ENCODE data around the gene WBP2. TPM values are rescaled to one million over a fixed set of nuclear protein-coding genes. Genes with fewer than 3 reads are reported as not detected.

Gene WBP2
- total and polyA plus RNA-seq, 2 donors, result 16.2 to 142 TPM

DNA sequence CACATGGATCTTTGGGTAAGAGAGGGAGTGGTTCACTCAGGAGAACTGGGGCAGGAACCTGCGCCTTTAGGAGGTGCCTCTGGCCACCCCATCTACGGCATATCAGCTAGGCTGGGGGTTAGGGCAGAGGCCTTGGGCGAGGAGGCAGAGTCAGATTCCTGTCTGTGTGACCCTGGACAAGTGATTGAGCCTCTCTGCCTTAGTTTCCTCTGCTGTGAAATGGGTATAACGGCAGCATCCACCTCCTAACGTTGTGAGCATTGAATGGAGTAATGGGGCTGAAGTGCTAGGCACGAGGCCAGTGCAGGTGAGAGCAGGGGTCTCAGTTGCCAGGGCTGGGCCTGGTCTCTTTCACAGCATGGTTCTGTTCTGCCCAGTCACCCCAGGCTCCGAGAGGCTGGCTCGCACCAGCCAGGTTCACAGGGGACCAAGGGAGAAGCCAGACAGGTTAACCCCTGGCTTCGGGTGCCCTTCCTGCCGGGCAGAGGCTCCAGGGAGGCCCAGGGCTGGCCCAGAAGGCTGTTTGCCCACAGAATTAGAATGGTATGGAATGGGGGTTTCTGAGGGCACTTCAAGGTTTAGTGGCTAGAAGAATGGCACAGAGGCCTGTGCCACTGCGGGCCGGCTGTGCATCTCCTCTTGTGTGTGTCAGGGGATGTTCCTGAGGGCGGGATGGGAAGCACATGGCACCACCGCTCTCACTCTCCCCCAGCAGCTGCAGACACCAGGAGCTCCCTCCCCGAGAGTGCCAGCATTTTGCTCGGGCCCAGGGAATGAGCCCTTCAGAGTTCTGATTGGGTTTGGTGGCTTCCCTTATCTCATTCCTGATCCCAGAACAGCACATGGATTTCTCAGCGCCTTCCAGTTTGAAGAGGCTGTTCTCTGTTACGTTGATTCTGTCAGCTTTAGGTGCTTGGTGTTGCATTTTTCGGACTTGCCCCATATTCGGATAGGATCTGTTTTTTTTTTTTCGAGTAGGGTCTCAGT lies 34.7 kb downstream of the WBP2 start:
- 86% methylated on average over 21 of the region's 21 CpGs for WGBS
- Histone ChIP-seq H3K36me3 (ENCODE audit: insufficient read depth) (peaks cover 8% of the 10 kb centered on the region), H3K27ac (ENCODE audit: low read depth) (no peak overlapping the region), H3K4me3 (ENCODE audit: low read depth, low read length) (no peak overlapping the region), H3K4me1 (ENCODE audit: insufficient read depth) (no peaks in the 10 kb centered on the region)
- no peak for DNase-seq (ENCODE audit: extremely low spot score)

DNA sequence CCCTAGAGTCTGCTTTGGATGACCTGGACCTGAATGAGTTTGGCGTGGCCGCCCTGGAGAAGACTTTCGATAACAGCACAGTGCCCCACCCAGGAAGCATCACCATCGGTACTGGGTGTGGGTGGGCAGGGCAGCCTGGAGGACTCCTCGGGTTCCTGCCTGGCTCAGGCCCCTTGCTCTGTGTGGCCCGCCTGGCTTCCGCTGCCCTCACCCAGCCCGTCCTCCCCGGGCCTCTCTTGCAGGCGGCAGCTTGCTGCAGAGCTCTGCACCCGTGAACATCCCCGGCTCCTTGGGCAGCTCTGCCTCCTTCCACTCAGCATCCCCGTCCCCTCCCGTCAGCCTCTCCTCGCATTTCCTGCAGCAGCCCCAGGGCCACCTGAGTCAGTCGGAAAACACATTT lies 35.5 kb downstream of the WBP2 start:
- H3K36me3 ChIP-seq (ENCODE audit: insufficient read depth), result peaks cover 11% of the 10 kb centered on the region

DNA sequence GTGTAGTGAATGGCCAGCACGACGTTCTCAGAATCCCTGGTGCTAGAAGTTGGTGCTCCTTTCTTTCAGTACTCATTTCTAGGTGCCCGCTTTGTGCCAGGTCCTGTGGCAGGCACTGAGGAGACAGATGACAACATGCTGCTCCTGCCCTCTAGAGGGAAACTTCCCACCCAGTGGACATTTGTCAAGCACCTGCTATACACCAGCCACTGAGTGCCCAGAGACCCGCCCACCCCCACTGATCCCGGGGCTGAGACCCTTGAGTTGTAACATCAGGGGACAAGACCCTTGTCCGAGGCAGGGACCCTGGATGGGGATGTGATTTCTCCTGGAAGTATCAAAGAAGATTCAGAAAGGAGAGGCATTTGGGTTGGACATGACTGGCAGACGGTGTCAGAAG lies 36.0 kb downstream of the WBP2 start:
- no peaks in the 10 kb centered on the region for H3K4me1 ChIP-seq (ENCODE audit: insufficient read depth)
- DNase-seq (ENCODE audit: extremely low spot score), result no peak
- 88% methylated on average over 7 of the region's 7 CpGs for WGBS
- H3K27ac ChIP-seq (ENCODE audit: low read depth), result no peak overlapping the region
- H3K36me3 ChIP-seq (ENCODE audit: insufficient read depth), result peaks cover 11% of the 10 kb centered on the region
- H3K4me3 ChIP-seq (ENCODE audit: low read depth, low read length), result no peak overlapping the region

More for the DNA sequence above, 35.5 kb downstream of the WBP2 start:
- Histone ChIP-seq H3K4me3 (ENCODE audit: low read depth, low read length) (no peak overlapping the region), H3K4me1 (ENCODE audit: insufficient read depth) (no peaks in the 10 kb centered on the region), H3K27ac (ENCODE audit: low read depth) (no peak overlapping the region)
- DNase-seq (ENCODE audit: extremely low spot score), result no peak
- WGBS, result 85% methylated on average over 16 of the region's 16 CpGs

DNA sequence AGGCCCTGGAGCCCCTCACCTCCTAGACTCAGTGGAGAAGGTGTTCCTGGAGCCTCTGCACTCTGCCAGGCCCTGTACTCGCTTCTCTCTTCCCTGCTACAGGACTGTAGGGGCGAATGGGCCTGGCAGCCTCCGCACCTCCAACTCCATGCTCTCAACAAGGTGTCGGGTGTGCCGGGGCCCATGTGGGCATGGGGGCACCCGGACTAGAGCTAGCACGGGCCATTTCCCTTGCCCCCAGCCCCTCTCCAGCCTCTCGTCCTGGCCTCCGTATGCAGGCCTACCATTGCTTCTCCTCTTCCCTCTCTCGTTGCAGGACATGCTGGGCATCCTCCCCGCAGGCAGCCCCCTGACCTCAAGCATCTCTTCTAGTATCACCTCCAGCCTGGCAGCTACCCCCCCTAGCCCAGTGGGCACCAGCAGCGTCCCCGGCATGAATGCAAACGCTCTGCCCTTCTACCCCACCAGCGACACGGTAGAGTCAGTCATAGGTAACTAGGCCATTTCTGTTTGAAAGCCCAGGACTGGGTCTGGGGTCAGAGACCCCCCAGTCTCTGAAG lies 36.7 kb downstream of the WBP2 start:
- no peak for DNase-seq (ENCODE audit: extremely low spot score)
- no peak overlapping the region for H3K4me3 ChIP-seq (ENCODE audit: low read depth, low read length)
- peaks cover 11% of the 10 kb centered on the region for H3K36me3 ChIP-seq (ENCODE audit: insufficient read depth)
- no peaks in the 10 kb centered on the region for H3K4me1 ChIP-seq (ENCODE audit: insufficient read depth)
- H3K27ac ChIP-seq (ENCODE audit: low read depth), result no peak overlapping the region
- WGBS, result 91% methylated on average over 16 of the region's 16 CpGs

DNA sequence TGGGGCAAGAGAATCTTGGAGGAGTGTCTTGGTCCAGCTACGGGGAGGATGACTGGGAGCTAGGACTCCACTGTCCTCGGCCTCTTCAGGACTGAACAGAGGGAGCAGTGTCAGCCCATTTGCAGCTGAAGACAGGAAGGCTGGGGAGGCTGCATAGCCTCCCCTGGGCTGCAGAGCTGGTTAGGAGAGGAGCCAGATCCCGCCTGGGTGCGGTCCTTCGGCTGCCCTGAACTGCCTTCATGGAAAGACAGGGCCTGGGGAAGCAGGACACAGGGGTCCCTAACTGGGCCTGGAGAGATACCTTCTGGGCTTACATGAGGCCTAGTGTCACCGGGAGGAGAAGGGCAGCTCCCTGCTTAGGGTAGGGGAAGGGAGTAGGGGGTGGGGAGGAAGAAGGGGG lies 37.6 kb downstream of the WBP2 start:
- Histone ChIP-seq H3K27ac (ENCODE audit: low read depth) (no peak overlapping the region), H3K4me3 (ENCODE audit: low read depth, low read length) (no peak overlapping the region), H3K36me3 (ENCODE audit: insufficient read depth) (peaks cover 13% of the 10 kb centered on the region), H3K4me1 (ENCODE audit: insufficient read depth) (no peaks in the 10 kb centered on the region)
- DNase-seq (ENCODE audit: extremely low spot score), result no peak
- 90% methylated on average over 6 of the region's 6 CpGs for WGBS

DNA sequence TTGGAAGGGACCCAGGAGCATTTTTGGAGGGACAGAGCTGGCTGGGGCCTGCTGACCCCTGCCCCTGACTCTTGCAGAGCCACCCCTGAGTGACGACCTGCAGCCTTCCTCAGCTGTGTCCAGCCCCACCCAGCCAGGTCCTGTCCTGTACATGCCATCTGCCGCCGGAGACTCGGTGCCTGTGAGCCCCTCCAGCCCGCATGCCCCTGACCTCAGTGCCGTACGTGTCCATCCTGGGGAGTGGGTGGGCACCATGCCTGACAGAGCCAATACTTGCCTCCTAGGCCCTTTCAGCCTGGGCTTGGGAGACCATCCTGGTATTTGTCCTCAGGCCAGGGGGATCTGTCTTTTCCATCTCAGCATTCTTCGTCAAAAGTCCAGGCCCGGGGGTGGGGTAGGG lies 38.4 kb downstream of the WBP2 start:
- Histone ChIP-seq H3K4me1 (ENCODE audit: insufficient read depth) (no peaks in the 10 kb centered on the region), H3K27ac (ENCODE audit: low read depth) (no peak overlapping the region), H3K36me3 (ENCODE audit: insufficient read depth) (peaks cover 17% of the 10 kb centered on the region), H3K4me3 (ENCODE audit: low read depth, low read length) (no peak overlapping the region)
- 88% methylated on average over 9 of the region's 9 CpGs for WGBS
- no peak for DNase-seq (ENCODE audit: extremely low spot score)

DNA sequence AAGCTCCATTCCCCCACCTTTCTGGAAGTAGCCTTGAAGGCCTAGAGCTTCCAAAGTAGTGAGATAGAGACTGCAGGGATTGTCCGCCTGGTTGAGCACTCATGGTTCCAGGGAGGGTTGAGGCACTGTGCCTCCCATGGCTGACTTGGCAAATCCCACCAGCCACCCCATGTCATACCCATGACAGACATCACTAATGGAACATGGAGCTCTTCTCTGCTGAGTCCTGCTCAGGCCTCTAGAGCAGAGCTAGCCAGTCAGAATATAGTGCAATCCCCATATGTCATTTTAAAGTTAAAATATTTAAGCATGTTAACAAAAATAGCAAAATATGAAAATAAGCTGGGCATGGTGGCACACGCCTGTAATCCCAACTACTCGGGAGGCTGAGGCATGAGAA lies 39.7 kb downstream of the WBP2 start:
- Histone ChIP-seq H3K27ac (ENCODE audit: low read depth) (no peak overlapping the region), H3K4me3 (ENCODE audit: low read depth, low read length) (no peak overlapping the region), H3K36me3 (ENCODE audit: insufficient read depth) (peaks cover 16% of the 10 kb centered on the region), H3K4me1 (ENCODE audit: insufficient read depth) (no peaks in the 10 kb centered on the region)
- WGBS, result 94% methylated on average over 3 of the region's 3 CpGs
- DNase-seq (ENCODE audit: extremely low spot score), result no peak

DNA sequence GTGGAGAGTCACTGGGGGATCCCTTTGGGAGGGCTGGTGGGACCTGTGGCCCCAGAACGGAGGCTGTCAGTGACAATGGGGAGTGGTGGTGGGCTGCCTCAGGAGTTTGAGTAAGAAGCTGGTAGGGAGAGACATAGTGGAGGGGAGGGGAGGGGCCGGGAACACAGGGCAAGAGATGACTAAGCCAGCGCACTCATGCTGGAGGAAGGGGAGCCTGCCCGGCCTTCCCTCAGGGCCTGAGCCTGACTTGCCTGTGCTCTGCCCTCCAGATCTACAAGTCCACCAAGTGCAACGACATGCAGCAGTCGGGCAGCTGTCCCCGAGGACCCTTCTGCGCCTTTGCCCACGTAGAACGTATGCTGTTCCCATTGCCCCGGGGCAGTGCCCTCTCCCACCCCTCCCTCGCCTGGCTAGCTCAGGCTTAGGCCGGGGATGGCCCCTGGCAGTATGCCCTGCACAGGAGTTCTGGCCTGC lies 40.2 kb downstream of the WBP2 start:
- no peak overlapping the region for H3K27ac ChIP-seq (ENCODE audit: low read depth)

DNA sequence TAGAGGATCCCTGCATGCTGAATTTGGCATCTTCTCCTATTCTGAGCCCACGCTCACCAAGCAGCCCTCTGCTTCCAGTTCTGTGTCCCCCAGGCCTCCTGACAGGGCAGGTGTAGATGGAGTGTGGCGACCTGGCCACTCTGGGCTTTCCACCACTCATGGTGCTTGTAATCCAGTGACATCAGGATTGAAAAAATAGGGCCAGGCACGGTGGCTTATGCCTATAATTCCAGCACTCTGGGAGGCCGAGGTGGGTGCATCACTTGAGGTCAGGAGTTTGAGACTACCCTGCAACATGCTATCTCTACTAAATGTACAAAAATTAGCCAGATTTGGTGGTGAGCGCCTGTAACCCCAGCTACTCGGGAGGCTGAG lies 41.1 kb downstream of the WBP2 start:
- peaks cover 16% of the 10 kb centered on the region for H3K36me3 ChIP-seq (ENCODE audit: insufficient read depth)
- no peak for DNase-seq (ENCODE audit: extremely low spot score)

More for the DNA sequence above, 40.2 kb downstream of the WBP2 start:
- Histone ChIP-seq H3K36me3 (ENCODE audit: insufficient read depth) (peaks cover 16% of the 10 kb centered on the region), H3K4me3 (ENCODE audit: low read depth, low read length) (no peak overlapping the region), H3K4me1 (ENCODE audit: insufficient read depth) (no peaks in the 10 kb centered on the region)
- 87% methylated on average over 13 of the region's 13 CpGs for WGBS
- DNase-seq (ENCODE audit: extremely low spot score), result no peak

DNA sequence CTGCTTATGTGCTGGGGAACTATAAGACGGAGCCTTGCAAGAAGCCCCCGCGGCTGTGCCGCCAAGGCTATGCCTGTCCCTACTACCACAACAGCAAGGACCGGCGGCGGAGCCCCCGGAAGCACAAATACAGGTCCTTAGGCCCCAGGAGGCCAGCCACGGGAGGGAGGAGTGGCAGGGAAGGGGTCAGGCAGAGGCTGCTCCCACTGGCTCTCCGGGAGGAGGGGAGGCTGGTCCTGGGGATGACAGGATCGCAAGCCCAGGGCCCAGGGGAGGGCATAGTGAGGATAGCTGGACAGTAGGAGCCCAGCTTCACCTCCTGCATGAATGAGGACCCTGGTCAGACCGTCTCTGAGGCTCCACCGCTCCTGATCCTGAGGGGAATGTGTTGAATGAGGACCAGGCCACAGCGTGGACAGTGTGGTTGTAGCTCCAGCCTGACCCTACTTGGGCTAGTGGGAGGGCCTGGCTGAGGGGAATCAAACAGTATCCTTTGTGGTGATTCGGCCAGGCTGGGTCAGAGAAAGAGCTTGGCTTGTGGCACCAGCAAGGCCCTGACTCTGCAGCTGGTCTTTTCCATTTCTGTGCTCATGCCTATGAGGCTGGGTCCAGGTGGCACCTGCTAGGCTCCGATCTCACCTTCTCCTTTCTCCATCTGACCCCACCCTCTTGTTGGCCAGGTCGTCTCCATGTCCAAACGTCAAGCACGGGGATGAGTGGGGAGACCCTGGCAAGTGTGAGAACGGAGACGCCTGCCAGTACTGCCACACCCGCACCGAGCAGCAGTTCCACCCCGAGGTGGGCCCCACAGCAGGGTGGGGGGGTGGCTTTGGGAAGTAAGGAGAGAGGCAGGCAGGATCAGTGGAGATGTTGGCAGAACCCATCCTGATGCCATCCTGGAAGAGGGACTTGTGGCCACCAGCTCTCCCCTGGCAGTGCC lies 41.8 kb downstream of the WBP2 start:
- no peak for DNase-seq (ENCODE audit: extremely low spot score)
- Histone ChIP-seq H3K4me3 (ENCODE audit: low read depth, low read length) (no peak overlapping the region), H3K4me1 (ENCODE audit: insufficient read depth) (no peaks in the 10 kb centered on the region), H3K27ac (ENCODE audit: low read depth) (no peak overlapping the region), H3K36me3 (ENCODE audit: insufficient read depth) (peaks cover 16% of the 10 kb centered on the region)
- WGBS, result 86% methylated on average over 24 of the region's 24 CpGs

More for the DNA sequence above, 41.1 kb downstream of the WBP2 start:
- no peak overlapping the region for H3K4me3 ChIP-seq (ENCODE audit: low read depth, low read length)
- H3K4me1 ChIP-seq (ENCODE audit: insufficient read depth), result no peaks in the 10 kb centered on the region
- no peak overlapping the region for H3K27ac ChIP-seq (ENCODE audit: low read depth)
- 86% methylated on average over 6 of the region's 6 CpGs for WGBS

DNA sequence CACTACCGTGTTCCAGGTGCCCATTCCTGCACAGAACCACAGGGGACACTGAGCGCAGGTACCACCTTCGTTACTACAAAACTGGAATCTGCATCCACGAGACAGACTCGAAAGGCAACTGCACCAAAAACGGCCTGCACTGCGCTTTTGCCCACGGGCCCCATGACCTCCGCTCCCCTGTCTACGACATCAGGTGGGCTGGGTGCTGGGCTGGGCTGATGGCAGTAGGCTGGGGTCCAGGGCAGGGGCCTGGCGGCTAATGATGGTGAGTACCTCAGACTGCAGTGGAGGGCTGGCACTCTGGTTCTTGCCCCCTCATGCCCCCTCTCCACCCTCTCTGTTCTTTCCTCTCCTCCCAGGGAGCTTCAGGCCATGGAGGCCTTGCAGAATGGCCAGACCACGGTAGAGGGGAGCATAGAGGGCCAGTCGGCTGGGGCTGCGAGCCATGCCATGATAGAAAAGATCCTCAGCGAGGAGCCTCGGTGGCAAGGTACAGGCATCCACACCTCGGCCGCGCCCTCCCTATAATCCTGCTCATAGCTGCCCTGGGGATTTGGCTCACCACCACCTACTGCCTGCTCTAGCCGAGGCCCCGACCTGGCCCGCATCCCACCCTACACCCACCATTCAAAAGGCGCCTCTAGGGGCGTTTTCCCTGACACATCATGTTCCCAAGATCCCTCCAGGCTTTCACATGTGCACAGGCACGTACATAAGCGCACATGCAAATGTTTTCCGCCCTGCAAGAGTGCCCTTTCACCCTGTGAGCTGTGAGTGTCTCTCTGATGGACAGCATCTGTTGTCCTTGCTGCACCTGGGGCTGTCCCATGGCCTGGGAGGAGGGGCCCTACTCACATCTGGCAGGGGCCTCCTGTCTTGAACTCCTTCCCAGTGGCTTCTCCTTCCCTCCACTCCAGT lies 42.8 kb downstream of the WBP2 start:
- H3K36me3 ChIP-seq (ENCODE audit: insufficient read depth), result peaks cover 13% of the 10 kb centered on the region
- no peaks in the 10 kb centered on the region for H3K4me1 ChIP-seq (ENCODE audit: insufficient read depth)
- no peak overlapping the region for H3K27ac ChIP-seq (ENCODE audit: low read depth)
- no peak overlapping the region for H3K4me3 ChIP-seq (ENCODE audit: low read depth, low read length)
- no peak for DNase-seq (ENCODE audit: extremely low spot score)
- WGBS, result 86% methylated on average over 27 of the region's 27 CpGs

DNA sequence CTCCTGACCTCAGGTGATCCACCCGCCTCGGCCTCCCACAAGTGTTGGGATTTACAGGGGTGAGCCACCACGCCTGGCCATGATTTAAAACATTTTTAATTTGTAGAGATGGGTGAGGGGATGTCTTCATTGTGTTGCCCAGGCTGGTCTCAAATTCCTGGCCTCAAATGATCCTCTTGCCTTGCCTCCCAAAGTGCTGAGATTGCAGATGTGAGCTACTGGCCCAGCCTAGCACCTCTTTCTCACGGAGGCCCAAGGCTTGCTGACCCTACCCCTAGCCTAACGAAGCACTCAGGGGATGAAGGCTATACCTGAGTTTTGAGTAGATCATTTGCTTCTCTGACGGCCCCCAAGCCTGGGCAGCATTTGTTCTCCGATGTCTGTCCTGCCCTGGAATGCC lies 44.0 kb downstream of the WBP2 start:
- WGBS, result 95% methylated on average over 7 of the region's 7 CpGs
- peaks cover 10% of the 10 kb centered on the region for H3K36me3 ChIP-seq (ENCODE audit: insufficient read depth)
- no peaks in the 10 kb centered on the region for H3K4me1 ChIP-seq (ENCODE audit: insufficient read depth)
- H3K4me3 ChIP-seq (ENCODE audit: low read depth, low read length), result no peak overlapping the region
- no peak for DNase-seq (ENCODE audit: extremely low spot score)
- no peak overlapping the region for H3K27ac ChIP-seq (ENCODE audit: low read depth)
